B cell (primary cell): ENCODE measurements around the gene KDM1B. TPM values are rescaled to one million over a fixed set of nuclear protein-coding genes. Genes with fewer than 3 reads are reported as not detected.

Experiments
- ATAC-seq: fragments of 200-7000 bp; cut with Tn5 transposase; one replicate; pipeline ENCODE4 v1.10.0; 2021; ENCODE audit warnings: low read depth, mild to moderate bottlenecking, moderate number of reproducible peaks, moderate library complexity
- CTCF ChIA-PET: fragments of 350-600 bp; sonication (Branson Sonifier 250); formaldehyde crosslinking; loops from one replicate; lab custom pipeline; 2021; ENCODE audit warnings: antibody characterized with exemption, inconsistent platforms; lab: Charles Lee
- POLR2A ChIA-PET: fragments of 350-600 bp; sonication (Branson Sonifier 250); formaldehyde crosslinking; loops from one replicate; lab custom pipeline; 2021; ENCODE audit warnings: antibody characterized with exemption; lab: Charles Lee
- DNase-seq: peaks from one replicate; pipeline ENCODE4 v3.0.0; 2013
- H2AFZ ChIP-seq: 2 replicates; pipeline ENCODE4 v1.6.1; 2012; ENCODE audit warnings: mild to moderate bottlenecking, low read depth, low read length; ENCODE audit not compliant: insufficient read depth, poor library complexity, severe bottlenecking
- H3K27ac ChIP-seq, 2 donors: 1 replicate in 1 of 2; 2 replicates in 1 of 2; pipeline ENCODE4 v1.5.1; 2012 to 2013; ENCODE audit warnings: low read length in 2 of 2, mild to moderate bottlenecking in 2 of 2, moderate library complexity in 1 of 2
- H3K27me3 ChIP-seq, 4 experiments: fragments of 200-600 bp in 1 of 4; sonication (generic) in 1 of 4; replicated peaks in 1 of 4; 1 replicate in 2 of 4; 2 replicates in 2 of 4; pipeline versions ENCODE4 v1.6.1 to v1.7.0; 2013 to 2016; ENCODE audit warnings: low read length in 3 of 4, mild to moderate bottlenecking in 2 of 4, mixed read lengths in 1 of 4, moderate library complexity in 1 of 4; ENCODE audit not compliant: insufficient read depth in 4 of 4, control insufficient read depth in 3 of 4; ENCODE audit errors: control extremely low read depth in 1 of 4
- H3K36me3 ChIP-seq, 2 experiments: replicated peaks in 1 of 2; 1 replicate in 1 of 2; 2 replicates in 1 of 2; pipeline versions ENCODE4 v1.6.1 to v1.7.1; 2013; ENCODE audit warnings: low read length in 1 of 2; ENCODE audit not compliant: insufficient read depth in 2 of 2, control insufficient read depth in 1 of 2; ENCODE audit errors: control extremely low read depth in 1 of 2, extremely low read depth in 1 of 2
- H3K4me1 ChIP-seq, 2 donors: fragments of 200-600 bp in 1 of 2; sonication (generic) in 1 of 2; 1 replicate in 1 of 2; 2 replicates in 1 of 2; pipeline versions ENCODE4 v1.5.1 to v1.6.1; 2013 to 2017; ENCODE audit warnings: low read length in 2 of 2; ENCODE audit not compliant: control insufficient read depth in 2 of 2, insufficient read depth in 2 of 2
- H3K4me2 ChIP-seq: replicated peaks from 2 replicates; pipeline ENCODE3; 2012; ENCODE audit warnings: mild to moderate bottlenecking, low read depth, low read length; ENCODE audit not compliant: poor library complexity, severe bottlenecking
- H3K4me3 ChIP-seq, 5 experiments: fragments of 200-600 bp in 1 of 5; sonication (generic) in 1 of 5; 1 replicate in 3 of 5; 2 replicates in 2 of 5; pipeline versions ENCODE4 v1.5.1 to v1.7.0; 2011 to 2016; ENCODE audit warnings: low read length in 4 of 5, mild to moderate bottlenecking in 4 of 5, low read depth in 2 of 5, control low read depth in 1 of 5, moderate library complexity in 1 of 5; ENCODE audit not compliant: insufficient read depth in 1 of 5; ENCODE audit errors: control extremely low read depth in 1 of 5, extremely low read depth in 1 of 5
- H3K79me2 ChIP-seq: fragments of 200-600 bp; sonication (generic); one replicate; pipeline ENCODE4 v1.6.0; 2016; ENCODE audit warnings: low read length; ENCODE audit not compliant: control insufficient read depth, insufficient read depth
- H3K9ac ChIP-seq: fragments of 200-600 bp; sonication (generic); 2 replicates; pipeline ENCODE4 v1.6.1; 2017; ENCODE audit warnings: mild to moderate bottlenecking, low read length, moderate library complexity
- H3K9me3 ChIP-seq, 3 donors: one replicate each; pipeline versions ENCODE4 v1.6.1 to v1.7.1; 2013; ENCODE audit warnings: low read length in 2 of 3; ENCODE audit not compliant: control insufficient read depth in 2 of 3, insufficient read depth in 1 of 3; ENCODE audit errors: control extremely low read depth in 1 of 3
- H4K20me1 ChIP-seq: 2 replicates; pipeline ENCODE4 v1.6.0; 2012; ENCODE audit warnings: mild to moderate bottlenecking, low read length; ENCODE audit not compliant: insufficient read depth, control insufficient read depth, poor library complexity, severe bottlenecking
- H3K27ac Mint-ChIP-seq: one replicate; pipeline ENCODE4 v1.8.0; 2021; ENCODE audit warnings: mixed read lengths
- H3K27me3 Mint-ChIP-seq: one replicate; pipeline ENCODE4 v1.8.0; 2021; ENCODE audit warnings: mixed read lengths
- H3K4me1 Mint-ChIP-seq: one replicate; pipeline ENCODE4 v1.8.0; 2021; ENCODE audit warnings: mixed read lengths
- H3K4me3 Mint-ChIP-seq: one replicate; pipeline ENCODE4 v1.8.0; 2021; ENCODE audit warnings: mixed read lengths
- H3K9me3 Mint-ChIP-seq: one replicate; pipeline ENCODE4 v1.8.0; 2022; ENCODE audit warnings: mixed read lengths; ENCODE audit not compliant: insufficient read depth
- CTCF ChIP-seq: fragments of 200-600 bp; IDR thresholded peaks from one replicate; pipeline ENCODE4 v1.8.0; 2022; ENCODE audit warnings: antibody characterized with exemption, mild to moderate bottlenecking
- EZH2 ChIP-seq: IDR thresholded peaks from 2 replicates; pipeline ENCODE4 v1.6.1; 2012; ENCODE audit warnings: borderline replicate concordance, low read depth, mild to moderate bottlenecking, moderate library complexity, low read length; ENCODE audit not compliant: insufficient read depth, poor library complexity, severe bottlenecking
- WGBS: methylation state at CpG from one replicate; pipeline ENCODE4 v1.1.5; 2013; ENCODE audit warnings: missing lambda C conversion rate; ENCODE audit not compliant: insufficient coverage; 5-methylcytosine and 5-hydroxymethylcytosine counted together
- intact Hi-C: fragments of 100-400 bp; cut with micrococcal nuclease; formaldehyde crosslinking; loops from one replicate; pipeline ENCODE4 v1.10.0; 2022
- polyA plus RNA-seq: library from polyadenylated mRNA; depleted of rRNA; stranded (reverse); fragments of >200 nt; gene quantifications from 2 replicates; pipeline ENCODE4 v1.2.3, GENCODE V29; 2012
- total RNA-seq, 2 donors: library from RNA; stranded (reverse); fragments of 120-200 nt in 1 of 2; gene quantifications; 1 replicate in 1 of 2; 2 replicates in 1 of 2; pipeline versions ENCODE4 v1.2.3 to v1.2.4, GENCODE V29; 2013 to 2022

The KDM1B gene
- total and polyA plus RNA-seq, 2 donors (not counting 1 experiment from before 2014, with no cell fraction given), result 10.9 to 16.0 TPM

DNA sequence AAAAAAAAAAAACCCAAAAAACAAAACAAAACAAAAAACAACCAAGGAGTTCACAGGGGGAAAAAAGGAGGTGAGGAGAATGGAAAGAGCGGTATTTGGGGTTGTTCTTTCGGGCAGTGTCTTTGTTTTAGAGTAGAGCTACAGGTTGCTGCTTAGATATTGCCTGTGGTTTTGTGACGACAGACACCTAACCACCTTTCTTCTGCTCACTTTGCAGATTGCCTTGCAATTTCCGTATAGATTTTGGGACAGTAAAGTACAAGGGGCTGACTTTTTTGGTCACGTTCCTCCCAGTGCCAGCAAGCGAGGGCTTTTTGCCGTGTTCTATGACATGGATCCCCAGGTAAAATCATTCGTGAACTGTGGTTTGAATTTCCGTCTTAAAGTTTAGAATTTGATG, 58.2 kb downstream of the KDM1B start:
- Mint-ChIP-seq H3K27me3 (no peaks in the 10 kb centered on the region), H3K4me3 (no peak overlapping the region), H3K27ac (no peak overlapping the region), H3K4me1 (peaks cover 33% of the 10 kb centered on the region), H3K9me3 (no peaks in the 10 kb centered on the region)
- no peak overlapping the region for H3K4me3 ChIP-seq
- H3K9me3 ChIP-seq, result no peaks in the 10 kb centered on the region
- 100% methylated on average over 1 of the region's 9 CpGs for WGBS
- H3K4me2 ChIP-seq, result no peak overlapping the region
- H4K20me1 ChIP-seq, result no peaks in the 10 kb centered on the region
- CTCF ChIA-PET, result interaction anchor here (0.6 kb wide), 1 partner anchor 275 kb away, joined by 3 read pairs; no protein-coding TSS in a partner anchor
- DNase-seq (no peak), ATAC-seq (no peak)
- no peaks in the 10 kb centered on the region for H3K79me2 ChIP-seq
- peaks cover 4 to 33% of the 10 kb centered on the region in 2 experiments for H3K36me3 ChIP-seq
- intact Hi-C loops, result no loop called here
- POLR2A ChIA-PET, result no interaction called here
- no peak overlapping the region for H3K9ac ChIP-seq
- H3K27ac ChIP-seq, result no peak overlapping the region
- peaks cover 17 to 22% of the 10 kb centered on the region in 2 donors for H3K4me1 ChIP-seq
- H3K27me3 ChIP-seq, result no peaks in the 10 kb centered on the region
- H2AFZ ChIP-seq, result no peak overlapping the region
- TF ChIP-seq EZH2 (no peak), CTCF (no peak)

DNA sequence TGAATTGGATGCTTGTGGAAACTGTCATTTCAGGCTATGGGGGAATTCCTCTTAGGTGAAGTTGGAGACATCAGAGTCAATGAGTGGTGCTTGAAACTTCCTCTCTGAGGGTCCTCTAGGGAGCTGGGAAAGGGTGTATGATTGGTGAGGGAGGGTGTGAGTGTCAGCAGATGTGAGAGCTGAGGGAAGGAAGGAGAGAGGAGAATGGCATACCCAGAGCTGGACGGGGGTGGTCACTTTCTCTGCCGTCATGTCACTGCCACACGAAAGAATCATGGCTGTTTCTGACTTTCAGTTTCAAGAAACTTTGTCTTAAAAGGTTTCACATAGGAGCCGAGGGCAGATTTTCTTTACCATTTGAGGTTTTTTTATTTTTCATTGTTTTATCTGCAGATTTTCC, 58.8 kb downstream of the KDM1B start:
- peaks cover 17 to 22% of the 10 kb centered on the region in 2 donors for H3K4me1 ChIP-seq
- TF ChIP-seq CTCF (no peak), EZH2 (no peak)
- H3K27ac Mint-ChIP-seq, result peak overlapping the region; percentile 62
- no peak for ATAC-seq
- H3K4me2 ChIP-seq, result no peak overlapping the region
- peaks cover 4 to 35% of the 10 kb centered on the region in 2 experiments for H3K36me3 ChIP-seq
- H3K27me3 ChIP-seq, result no peaks in the 10 kb centered on the region
- H3K9ac ChIP-seq, result no peak overlapping the region
- H3K4me1 Mint-ChIP-seq, result peaks cover 33% of the 10 kb centered on the region
- H2AFZ ChIP-seq, result no peak overlapping the region
- H3K4me3 ChIP-seq, result no peak overlapping the region
- ChIA-PET POLR2A (no interaction called here), CTCF (interaction anchor here (0.6 kb wide), 1 partner anchor 274 kb away, joined by 3 read pairs; no protein-coding TSS in a partner anchor)
- 78% methylated on average over 3 of the region's 4 CpGs for WGBS
- no peaks in the 10 kb centered on the region for H3K9me3 ChIP-seq
- H3K9me3 Mint-ChIP-seq, result no peaks in the 10 kb centered on the region
- H3K4me3 Mint-ChIP-seq, result peak overlapping the region; percentile 67
- DNase-seq, result no peak
- intact Hi-C loops, result no loop called here
- no peak overlapping the region for H3K27ac ChIP-seq
- H4K20me1 ChIP-seq, result no peaks in the 10 kb centered on the region
- no peaks in the 10 kb centered on the region for H3K79me2 ChIP-seq
- no peaks in the 10 kb centered on the region for H3K27me3 Mint-ChIP-seq
